Measurements from ENCODE around the gene ZBTB17. TPM values are rescaled to one million over a fixed set of nuclear protein-coding genes. Genes with fewer than 3 reads are reported as not detected.

Gene ZBTB17
- total RNA-seq, 1 donor from 2014 or later = 24.7 TPM

DNA sequence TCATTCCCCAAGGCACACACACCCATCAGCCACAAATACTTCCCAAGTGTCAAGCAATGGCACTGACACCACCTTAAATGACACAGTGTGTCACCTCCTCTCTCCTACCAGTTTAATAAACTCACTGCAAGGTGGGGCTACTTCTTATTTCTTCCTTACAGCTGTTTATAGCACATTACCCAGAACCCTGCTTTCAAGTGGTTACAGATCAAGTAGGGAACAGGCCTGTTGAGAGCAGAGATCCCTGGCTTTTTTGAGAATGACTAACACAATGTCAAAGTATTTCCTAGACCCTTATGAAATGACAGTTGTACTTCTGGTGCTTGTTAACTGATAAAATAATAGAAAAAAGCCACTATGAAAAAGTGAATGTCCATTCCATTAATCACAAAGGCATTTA, 19.8 kb downstream of the ZBTB17 start:
- Histone ChIP-seq H3K9me3 (replicated peaks) (no peaks in the 10 kb centered on the region), H3K36me3 (peaks cover 5% of the 10 kb centered on the region), H3K27ac (replicated peaks) (no peak overlapping the region), H3K4me1 (peaks cover 82% of the 10 kb centered on the region), H3K4me3 (no peak overlapping the region), H3K27me3 (ENCODE audit: low read depth) (no peaks in the 10 kb centered on the region)
- intact Hi-C loops (cut with micrococcal nuclease) = no loop called here
- no peak for DNase-seq
- TF ChIP-seq, protein P1, sequence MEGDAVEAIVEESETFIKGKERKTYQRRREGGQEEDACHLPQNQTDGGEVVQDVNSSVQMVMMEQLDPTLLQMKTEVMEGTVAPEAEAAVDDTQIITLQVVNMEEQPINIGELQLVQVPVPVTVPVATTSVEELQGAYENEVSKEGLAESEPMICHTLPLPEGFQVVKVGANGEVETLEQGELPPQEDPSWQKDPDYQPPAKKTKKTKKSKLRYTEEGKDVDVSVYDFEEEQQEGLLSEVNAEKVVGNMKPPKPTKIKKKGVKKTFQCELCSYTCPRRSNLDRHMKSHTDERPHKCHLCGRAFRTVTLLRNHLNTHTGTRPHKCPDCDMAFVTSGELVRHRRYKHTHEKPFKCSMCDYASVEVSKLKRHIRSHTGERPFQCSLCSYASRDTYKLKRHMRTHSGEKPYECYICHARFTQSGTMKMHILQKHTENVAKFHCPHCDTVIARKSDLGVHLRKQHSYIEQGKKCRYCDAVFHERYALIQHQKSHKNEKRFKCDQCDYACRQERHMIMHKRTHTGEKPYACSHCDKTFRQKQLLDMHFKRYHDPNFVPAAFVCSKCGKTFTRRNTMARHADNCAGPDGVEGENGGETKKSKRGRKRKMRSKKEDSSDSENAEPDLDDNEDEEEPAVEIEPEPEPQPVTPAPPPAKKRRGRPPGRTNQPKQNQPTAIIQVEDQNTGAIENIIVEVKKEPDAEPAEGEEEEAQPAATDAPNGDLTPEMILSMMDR (IDR thresholded peaks at IDR 0.05; ENCODE audit: borderline replicate concordance) = no peak

DNA sequence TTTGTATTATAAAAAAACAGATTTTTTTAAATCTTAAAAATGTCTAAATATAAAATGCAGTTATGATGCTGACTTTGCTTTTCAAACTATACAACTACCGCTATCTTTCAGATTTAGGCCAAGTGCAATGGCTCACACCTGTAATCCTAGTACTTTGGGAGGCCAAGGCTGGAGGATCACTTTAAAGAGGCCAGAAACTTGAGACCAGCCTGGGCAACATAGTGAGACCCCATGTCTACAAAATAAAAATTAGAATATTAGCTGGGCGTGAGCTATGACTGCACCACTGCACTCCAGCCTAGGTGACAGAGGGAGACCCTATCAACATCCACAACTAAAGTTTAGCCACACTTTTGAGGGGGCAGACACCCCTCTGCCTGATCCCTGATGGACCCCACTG, 20.3 kb downstream of the ZBTB17 start:
- intact Hi-C loops (cut with micrococcal nuclease) = no loop called here
- no peak overlapping the region for H3K27ac ChIP-seq (replicated peaks)

DNA sequence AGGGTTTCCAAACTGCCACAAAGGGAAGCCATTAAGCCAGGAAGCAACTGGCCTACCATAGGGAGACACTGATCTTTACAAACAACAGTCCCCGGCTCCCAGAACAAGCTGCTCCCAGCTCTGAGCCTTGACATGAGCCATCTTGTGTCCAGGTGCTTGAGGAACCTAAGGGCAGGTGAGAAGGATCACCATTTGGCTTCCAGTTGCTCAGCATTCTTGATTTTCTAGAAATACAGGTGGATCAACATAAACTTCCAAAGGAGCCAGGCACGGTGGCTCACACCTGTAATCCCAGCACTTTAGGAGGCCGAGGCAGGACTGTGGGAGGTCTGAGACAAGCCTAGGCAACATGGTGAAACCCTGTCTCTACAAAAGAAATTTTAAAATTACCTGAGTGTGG, 21.6 kb downstream of the ZBTB17 start:
- peak overlapping the region; percentile 4 for H3K27ac ChIP-seq (replicated peaks)
- no peak overlapping the region for H3K4me3 ChIP-seq
- no peaks in the 10 kb centered on the region for H3K27me3 ChIP-seq (ENCODE audit: low read depth)
- H3K9me3 ChIP-seq (replicated peaks) = no peaks in the 10 kb centered on the region
- H3K4me1 ChIP-seq = peaks cover 89% of the 10 kb centered on the region
- TF ChIP-seq, protein P1 (IDR thresholded peaks at IDR 0.05; ENCODE audit: borderline replicate concordance) = no peak
- intact Hi-C loops (cut with micrococcal nuclease) = no loop called here
- no peak for DNase-seq
- peaks cover 5% of the 10 kb centered on the region for H3K36me3 ChIP-seq

More for the DNA sequence above, 20.3 kb downstream of the ZBTB17 start:
- Histone ChIP-seq H3K36me3 (peaks cover 5% of the 10 kb centered on the region), H3K4me1 (peaks cover 88% of the 10 kb centered on the region), H3K4me3 (no peak overlapping the region), H3K9me3 (replicated peaks) (no peaks in the 10 kb centered on the region), H3K27me3 (ENCODE audit: low read depth) (no peaks in the 10 kb centered on the region)
- TF ChIP-seq, protein P1 (IDR thresholded peaks at IDR 0.05; ENCODE audit: borderline replicate concordance) = no peak
- DNase-seq = no peak

DNA sequence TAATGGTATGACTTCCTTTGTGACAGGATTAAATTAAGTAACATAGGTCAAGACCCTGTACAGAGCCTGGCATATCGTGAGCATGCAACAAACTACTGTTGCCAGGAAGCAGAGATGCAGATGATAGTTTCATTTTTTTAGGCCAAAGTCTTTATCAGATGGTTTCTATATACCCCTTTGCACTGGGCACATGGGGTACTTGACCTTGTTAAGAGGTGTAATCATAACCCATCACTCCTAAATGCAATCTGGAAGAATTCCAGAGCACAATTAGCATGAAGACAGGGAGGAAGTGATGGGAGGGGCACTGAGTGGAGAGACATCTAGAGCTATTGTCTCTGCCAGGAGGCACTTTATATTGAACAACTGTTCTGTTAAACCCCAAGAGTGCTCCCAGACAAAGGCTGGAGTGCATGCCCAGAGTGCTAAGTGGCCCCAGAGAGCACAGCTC, 22.1 kb downstream of the ZBTB17 start:
- DNase-seq = no peak
- peaks cover 89% of the 10 kb centered on the region for H3K4me1 ChIP-seq
- H3K4me3 ChIP-seq = no peak overlapping the region
- no peaks in the 10 kb centered on the region for H3K27me3 ChIP-seq (ENCODE audit: low read depth)
- H3K36me3 ChIP-seq = peaks cover 5% of the 10 kb centered on the region
- H3K9me3 ChIP-seq (replicated peaks) = no peaks in the 10 kb centered on the region
- TF ChIP-seq, protein P1 (IDR thresholded peaks at IDR 0.05; ENCODE audit: borderline replicate concordance) = no peak
- intact Hi-C loops (cut with micrococcal nuclease) = no loop called here
- peak overlapping the region; percentile 37 for H3K27ac ChIP-seq (replicated peaks)

DNA sequence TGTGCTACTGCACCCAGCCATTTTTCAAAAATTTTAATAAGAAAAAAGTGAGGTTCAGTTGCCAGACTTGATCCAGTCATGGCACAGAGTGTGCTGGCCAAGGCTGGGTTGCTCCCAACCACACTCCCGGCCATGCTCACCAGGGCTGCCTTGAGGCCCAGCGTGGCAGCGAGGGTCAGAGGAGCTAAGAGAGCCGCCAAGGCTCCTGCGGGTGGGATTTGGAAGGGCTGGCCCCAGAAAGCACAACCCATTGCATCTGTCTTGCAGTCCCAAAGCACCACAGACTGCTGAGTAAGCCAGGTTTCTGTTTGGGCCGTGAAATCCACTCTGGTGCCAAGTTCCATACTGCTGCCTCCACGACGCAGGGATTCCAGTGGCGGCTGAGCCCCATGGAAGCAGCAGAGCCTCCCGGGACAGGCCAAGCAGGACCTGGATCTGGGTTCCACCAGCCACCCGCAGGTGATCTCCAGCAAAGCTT, 22.6 kb downstream of the ZBTB17 start:
- DNase-seq = no peak
- no peaks in the 10 kb centered on the region for H3K27me3 ChIP-seq (ENCODE audit: low read depth)
- peaks cover 89% of the 10 kb centered on the region for H3K4me1 ChIP-seq
- no peak overlapping the region for H3K4me3 ChIP-seq
- peak overlapping the region; percentile 37 for H3K27ac ChIP-seq (replicated peaks)
- H3K9me3 ChIP-seq (replicated peaks) = no peaks in the 10 kb centered on the region
- peaks cover 5% of the 10 kb centered on the region for H3K36me3 ChIP-seq
- intact Hi-C loops (cut with micrococcal nuclease) = no loop called here
- TF ChIP-seq, protein P1 (IDR thresholded peaks at IDR 0.05; ENCODE audit: borderline replicate concordance) = no peak
